ENCODE data around the gene NANOS1.
A peak's percentile ranks its signal among the peaks of the same experiment; 100 is the strongest.
"Not testable (repeated sequence)": the region's sequence is repeated elsewhere in the genome, so short reads cannot be mapped to it uniquely, and the experiment has no call there.

Gene NANOS1

DNA sequence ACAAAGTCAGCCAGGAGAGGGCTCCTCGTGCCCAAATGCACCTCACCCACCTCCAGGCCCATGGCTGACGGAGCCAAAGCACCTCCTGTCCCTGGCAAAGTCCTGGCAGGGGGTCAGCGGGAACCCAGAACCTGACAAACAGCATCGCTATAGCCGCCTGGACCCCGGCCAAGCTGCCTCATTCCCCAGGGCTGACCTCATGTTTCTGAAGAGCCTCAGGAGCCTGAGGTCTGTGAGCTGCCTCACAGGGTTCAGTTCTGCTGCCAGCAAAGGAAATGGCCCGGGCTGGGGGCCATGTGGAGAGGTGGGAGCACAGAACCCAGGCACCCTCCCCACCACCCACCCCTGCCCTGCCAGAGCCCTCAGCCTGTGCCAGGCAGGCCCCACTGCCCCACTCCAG is 4.2 kb upstream of the NANOS1 start:
- no peak for DNase-seq (ENCODE audit: extremely low read depth, low read depth)
- H3K4me3 ChIP-seq (replicated peaks; ENCODE audit: low read depth, low read length), result no peak overlapping the region
- no peak for TF ChIP-seq CTCF (IDR thresholded peaks at IDR 0.05; ENCODE audit: low read depth, low read length, missing control alignments)

- no peak for DNase-seq (ENCODE audit: extremely low read depth, low read depth)
- no peak for TF ChIP-seq CTCF (IDR thresholded peaks at IDR 0.05; ENCODE audit: low read depth, low read length, missing control alignments)
- no peak overlapping the region for H3K4me3 ChIP-seq (replicated peaks; ENCODE audit: low read depth, low read length)
Measured at GRCh38 chr10:119025776-119026175, 3.7 kb upstream of the NANOS1 start.

GRCh38 chr10:119026301-119027110 is 3.0 kb upstream of the NANOS1 start:
- no peak overlapping the region for H3K4me3 ChIP-seq (replicated peaks; ENCODE audit: low read depth, low read length)
- no peak for TF ChIP-seq CTCF (IDR thresholded peaks at IDR 0.05; ENCODE audit: low read depth, low read length, missing control alignments)
- no peak for DNase-seq (ENCODE audit: extremely low read depth, low read depth)

DNA sequence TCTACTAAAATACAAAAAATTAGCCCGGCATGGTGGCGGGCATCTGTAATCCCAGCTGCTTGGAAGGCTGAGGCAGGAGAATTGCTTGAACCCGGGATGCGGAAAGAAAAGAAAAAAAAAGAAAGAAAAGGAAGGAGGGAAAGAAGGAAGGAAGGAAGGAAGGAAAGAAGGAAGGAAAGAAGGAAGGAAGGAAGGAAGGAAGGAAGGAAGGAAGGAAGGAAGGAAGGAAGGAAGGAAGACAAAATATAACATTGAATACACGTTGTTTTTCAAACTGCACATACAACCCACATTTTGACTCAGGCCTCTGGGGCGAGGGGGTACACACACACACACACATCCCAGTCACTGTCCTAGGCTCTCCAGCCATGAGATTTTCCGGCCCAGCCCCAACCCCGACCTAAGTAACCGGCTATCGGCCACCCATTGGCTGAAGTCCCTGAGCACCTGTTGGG is 1.0 kb upstream of the NANOS1 start:
- not testable (repeated sequence) for H3K4me3 ChIP-seq (replicated peaks; ENCODE audit: low read depth, low read length)

DNA sequence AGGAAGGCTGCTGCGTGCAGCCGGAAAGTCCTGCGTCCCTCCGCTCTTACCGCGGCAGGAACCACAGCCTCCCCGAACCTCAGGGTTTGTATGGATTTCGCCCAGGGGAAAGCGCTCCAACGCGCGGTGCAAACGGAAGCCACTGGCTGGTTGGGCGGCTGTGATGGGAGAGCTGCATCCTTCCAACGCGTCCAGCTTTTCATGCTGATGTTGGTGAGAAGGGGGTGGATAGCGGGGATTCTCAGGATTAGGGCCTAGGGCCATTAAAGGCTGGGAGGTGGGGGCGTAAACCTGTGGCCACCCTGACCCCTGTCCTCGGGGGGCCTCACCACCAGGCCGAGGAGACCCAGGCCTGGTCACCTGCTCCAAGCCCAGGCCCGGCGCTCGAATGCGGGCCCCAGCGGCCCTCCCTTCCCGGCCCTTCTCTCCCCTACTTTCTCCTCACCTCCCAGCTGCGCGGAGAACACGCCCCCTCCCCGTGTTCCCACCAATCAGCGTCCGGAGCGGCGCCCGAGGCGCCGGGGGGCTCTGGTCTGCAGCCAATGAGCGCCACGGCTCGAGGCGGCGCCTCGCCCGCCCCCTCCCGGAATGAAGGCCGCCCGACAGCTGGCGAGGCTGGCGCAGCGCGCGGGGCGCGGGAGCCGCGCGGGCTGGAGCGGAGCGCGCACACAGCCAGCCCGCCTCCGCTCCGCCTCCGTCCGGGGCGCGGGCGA is 458 bp upstream of the NANOS1 start:
- TF ChIP-seq CTCF (IDR thresholded peaks at IDR 0.05; ENCODE audit: low read depth, low read length, missing control alignments), result no peak
- DNase-seq (ENCODE audit: extremely low read depth, low read depth), result no peak
- no peak overlapping the region for H3K4me3 ChIP-seq (replicated peaks; ENCODE audit: low read depth, low read length)

More for the DNA sequence above, 1.0 kb upstream of the NANOS1 start:
- not testable (repeated sequence) for DNase-seq (ENCODE audit: extremely low read depth, low read depth)

GRCh38 chr10:119030421-119031250 is 1.1 kb downstream of the NANOS1 start:
- DNase-seq (ENCODE audit: extremely low read depth, low read depth), result no peak
- no peak for TF ChIP-seq CTCF (IDR thresholded peaks at IDR 0.05; ENCODE audit: low read depth, low read length, missing control alignments)

More at GRCh38 chr10:119030421-119031250, 1.1 kb downstream of the NANOS1 start:
- H3K4me3 ChIP-seq (replicated peaks; ENCODE audit: low read depth, low read length), result peak overlapping the region; percentile 30

Measured in HFF-Myc (cell line).